ENCODE results near the gene MALSU1.

Gene MALSU1

GRCh38 chr7:23298885-23299769, at the start of gene MALSU1:
TSS of gene MALSU1 (plus strand) at chr7:23299339. CDS start at chr7:23299353, 14 bp downstream.
- peak; percentile 8 for DNase-seq

- no peak for DNase-seq
Observed at GRCh38 chr7:23249486-23249885, 49.7 kb upstream of the MALSU1 start.

GRCh38 chr7:23254051-23254681, 45.0 kb upstream of the MALSU1 start:
- DNase-seq = no peak

GRCh38 chr7:23256731-23257130, 42.4 kb upstream of the MALSU1 start:
- DNase-seq = no peak

- no peak for DNase-seq
Observed at GRCh38 chr7:23260371-23260770, 38.8 kb upstream of the MALSU1 start.

GRCh38 chr7:23261843-23262452, 37.2 kb upstream of the MALSU1 start:
- DNase-seq = no peak

- no peak for DNase-seq
Observed at GRCh38 chr7:23264916-23265458, 34.2 kb upstream of the MALSU1 start.

- no peak for DNase-seq
Observed at GRCh38 chr7:23266918-23267317, 32.2 kb upstream of the MALSU1 start.

- DNase-seq = no peak
Observed at GRCh38 chr7:23267357-23267756, 31.8 kb upstream of the MALSU1 start.

GRCh38 chr7:23268167-23268566, 31.0 kb upstream of the MALSU1 start:
- no peak for DNase-seq

- DNase-seq = no peak
Observed at GRCh38 chr7:23268746-23269145, 30.4 kb upstream of the MALSU1 start.

GRCh38 chr7:23272275-23272674, 26.9 kb upstream of the MALSU1 start:
- DNase-seq = no peak

GRCh38 chr7:23273141-23273599, 26.0 kb upstream of the MALSU1 start:
- no peak for DNase-seq

- DNase-seq = no peak
Observed at GRCh38 chr7:23275912-23276311, 23.2 kb upstream of the MALSU1 start.

GRCh38 chr7:23276376-23276775, 22.8 kb upstream of the MALSU1 start:
- DNase-seq = no peak

- no peak for DNase-seq
Observed at GRCh38 chr7:23276947-23277346, 22.2 kb upstream of the MALSU1 start.

GRCh38 chr7:23277359-23277989, 21.7 kb upstream of the MALSU1 start:
- DNase-seq = no peak

- DNase-seq = no peak
Observed at GRCh38 chr7:23279819-23280525, 19.2 kb upstream of the MALSU1 start.

- no peak for DNase-seq
Observed at GRCh38 chr7:23283086-23283485, 16.1 kb upstream of the MALSU1 start.

- DNase-seq = no peak
Observed at GRCh38 chr7:23284871-23285270, 14.3 kb upstream of the MALSU1 start.

- no peak for DNase-seq
Observed at GRCh38 chr7:23285657-23286646, 13.2 kb upstream of the MALSU1 start.

Measured in cortex of kidney (tissue), 1 donor.